ENCODE data around the gene MPDU1.

The MPDU1 gene

DNA sequence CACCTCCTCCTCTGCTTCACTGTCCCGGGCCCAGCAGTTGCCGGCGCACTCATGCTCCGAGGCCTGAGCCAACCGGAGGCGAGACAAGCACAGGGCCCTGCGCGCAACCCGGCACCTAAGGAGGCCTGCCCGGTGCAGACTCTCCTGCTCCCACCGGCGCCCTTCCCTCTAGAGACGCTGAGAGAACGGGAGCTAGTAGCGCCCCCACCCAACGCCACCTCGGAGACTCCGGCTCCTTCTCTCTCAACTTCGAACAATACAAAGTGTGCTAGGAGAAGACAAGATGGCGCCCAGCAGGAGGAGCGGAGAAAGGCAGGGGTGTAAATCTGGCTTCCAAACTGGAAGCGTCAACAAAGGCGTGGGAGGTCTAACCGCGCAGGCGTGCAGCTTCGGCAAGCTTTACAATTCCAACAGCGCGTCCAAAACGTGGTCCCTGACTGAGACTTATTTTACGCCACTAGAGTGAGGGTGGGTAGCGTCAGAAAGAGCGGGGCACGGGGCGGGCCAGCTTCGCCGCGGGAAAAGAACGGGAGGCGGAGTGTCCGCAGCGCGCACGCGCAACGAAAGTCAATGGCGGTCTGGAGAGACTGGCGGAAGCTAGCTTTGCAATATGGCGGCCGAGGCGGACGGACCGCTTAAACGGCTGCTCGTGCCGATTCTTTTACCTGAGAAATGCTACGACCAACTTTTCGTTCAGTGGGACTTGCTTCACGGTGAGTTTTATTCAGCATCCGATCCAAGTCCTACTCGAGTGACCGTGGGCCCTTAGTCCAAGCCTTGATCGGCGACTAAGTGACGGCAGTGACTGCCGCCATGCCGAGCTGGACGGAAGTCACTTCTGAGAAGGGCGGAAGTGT lies at the start of gene MPDU1:
TSS of gene MPDU1 (plus strand) at position 600 of the 857 bp plus-strand sequence. CDS start at position 611, 11 bp downstream.
- DNase-seq = peak; percentile 99

DNA sequence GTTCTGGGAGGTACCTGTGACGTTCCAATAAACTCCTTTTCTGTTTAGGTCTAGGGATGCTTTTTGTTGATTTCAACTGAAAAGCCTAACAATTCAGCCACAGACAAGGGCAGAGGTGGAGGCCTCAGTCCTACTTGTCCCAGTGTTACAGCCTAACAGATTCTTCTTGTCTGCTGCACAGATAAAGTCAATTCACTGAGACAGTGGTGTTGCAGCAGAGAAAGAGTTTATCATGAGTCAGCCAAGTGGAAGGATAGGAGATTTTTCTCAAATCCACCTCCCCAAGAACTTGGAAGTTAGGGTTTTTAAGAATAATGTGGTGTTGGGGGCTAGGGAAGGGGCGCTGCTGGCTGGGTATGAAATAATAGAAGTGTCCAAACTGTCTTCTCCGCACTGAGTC lies 45.6 kb upstream of the MPDU1 start:
- DNase-seq = no peak

DNA sequence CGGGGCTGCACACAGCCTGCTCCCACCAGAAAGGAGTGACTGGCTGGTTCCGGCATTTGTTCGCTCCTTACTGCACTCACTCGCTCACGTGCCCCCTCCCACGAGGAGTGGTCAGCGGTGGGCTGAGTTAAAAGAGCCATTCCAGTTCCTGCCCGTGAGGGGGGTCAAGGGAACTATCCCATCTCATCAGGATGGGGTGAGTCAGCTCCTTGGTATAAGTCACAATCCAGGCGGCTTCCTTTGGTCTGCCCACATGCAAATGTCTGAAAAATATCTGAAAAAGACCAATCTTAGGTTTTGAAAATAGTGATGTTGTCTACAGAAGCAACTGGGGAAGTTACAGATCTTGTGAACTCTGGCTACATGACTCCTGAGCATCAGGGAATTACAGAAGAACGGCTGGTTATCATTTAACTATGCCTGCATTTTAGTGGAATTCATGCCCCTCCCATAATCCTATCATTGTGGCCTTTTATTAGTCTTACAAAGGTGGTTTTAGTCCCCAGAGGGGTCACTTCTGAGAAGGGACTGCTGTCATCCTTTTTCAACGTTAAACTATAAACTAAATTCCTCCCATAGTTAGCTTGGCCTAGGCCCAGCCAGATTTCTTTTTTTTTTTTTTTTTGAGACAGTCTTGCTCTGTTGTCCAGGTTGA lies 44.6 kb upstream of the MPDU1 start:
- DNase-seq = no peak

DNA sequence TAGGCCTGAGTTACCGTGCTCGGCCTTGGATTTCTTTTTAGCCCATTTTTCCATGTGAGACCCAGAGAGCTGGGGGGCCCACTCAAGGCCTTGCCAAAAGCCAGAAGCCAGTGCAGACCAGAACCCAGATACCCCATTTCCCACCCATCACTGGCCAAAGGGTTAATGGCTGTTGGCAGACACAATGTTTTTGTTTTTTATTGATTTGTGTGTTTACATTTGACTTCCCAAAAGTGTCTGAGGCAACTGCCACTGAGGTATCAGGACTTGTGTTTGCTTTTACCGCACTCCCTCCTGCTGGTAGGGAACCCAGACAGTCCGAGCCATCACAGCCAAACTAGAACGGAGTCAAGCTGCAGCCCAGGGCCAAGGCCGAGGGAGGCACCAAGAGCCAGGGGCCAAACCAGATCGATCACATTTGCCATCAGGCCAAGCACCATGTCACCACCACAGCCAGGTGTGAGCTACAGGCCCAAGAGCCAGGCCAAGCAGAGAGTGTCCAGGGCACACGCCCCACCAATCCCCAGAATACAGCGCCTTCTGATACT lies 42.5 kb upstream of the MPDU1 start:
- DNase-seq = no peak

DNA sequence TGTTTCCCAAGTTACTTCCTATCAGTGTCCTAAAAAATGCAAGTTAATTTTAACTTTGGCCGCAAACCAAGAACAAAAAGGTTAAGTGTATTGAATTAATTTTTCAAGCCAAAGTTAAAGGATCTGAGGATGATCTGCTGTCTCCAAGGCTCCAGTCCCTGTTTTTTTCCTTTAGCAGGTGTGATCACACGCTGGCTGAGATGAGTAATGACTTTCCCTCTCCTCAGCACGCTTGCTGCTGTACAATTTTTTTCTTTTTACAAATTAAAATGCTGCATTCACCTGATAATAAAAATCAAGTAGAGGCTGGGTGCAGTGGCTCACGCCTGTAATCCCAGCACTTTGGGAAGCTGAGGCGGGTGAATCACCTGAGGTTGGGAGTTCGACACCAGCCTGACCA lies 38.7 kb upstream of the MPDU1 start:
- no peak for DNase-seq

DNA sequence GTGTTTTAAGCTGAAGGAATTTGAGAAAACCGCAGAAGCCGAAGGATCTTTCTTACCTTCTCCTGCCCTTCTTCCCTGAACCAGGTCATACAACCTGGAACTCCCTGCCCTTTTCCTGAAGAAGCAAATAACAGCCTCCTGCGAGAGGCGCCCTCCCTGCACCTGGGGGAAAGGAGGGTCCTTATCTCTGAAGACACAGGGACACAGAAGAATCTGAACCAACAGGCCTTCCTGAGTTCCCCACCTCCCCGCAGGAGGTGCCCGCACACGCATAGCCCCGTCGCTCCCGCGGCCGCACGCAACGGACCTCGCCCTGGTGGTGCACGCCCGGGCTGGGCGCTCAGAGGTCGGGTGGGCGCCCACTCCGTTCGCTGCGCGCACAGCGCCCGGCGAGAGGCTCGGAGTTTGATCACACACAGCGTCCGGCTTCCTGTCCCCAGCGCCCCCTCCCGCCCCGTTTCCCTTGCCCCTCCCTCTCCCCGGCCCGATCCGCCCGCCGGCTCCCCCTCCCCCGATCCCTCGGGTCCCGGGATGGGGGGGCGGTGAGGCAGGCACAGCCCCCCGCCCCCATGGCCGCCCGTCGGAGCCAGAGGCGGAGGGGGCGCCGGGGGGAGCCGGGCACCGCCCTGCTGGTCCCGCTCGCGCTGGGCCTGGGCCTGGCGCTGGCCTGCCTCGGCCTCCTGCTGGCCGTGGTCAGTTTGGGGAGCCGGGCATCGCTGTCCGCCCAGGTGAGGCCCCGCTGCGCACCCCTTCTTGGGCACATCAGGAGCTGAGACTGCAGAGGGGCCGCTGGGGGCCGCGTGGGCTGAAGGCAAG lies 34.9 kb upstream of the MPDU1 start, which contains the start of gene TNFSF12:
TSS of gene TNFSF12 (plus strand) at position 474 of the 816 bp plus-strand sequence. CDS start at position 570, 96 bp downstream.
- DNase-seq = peak; percentile 82

DNA sequence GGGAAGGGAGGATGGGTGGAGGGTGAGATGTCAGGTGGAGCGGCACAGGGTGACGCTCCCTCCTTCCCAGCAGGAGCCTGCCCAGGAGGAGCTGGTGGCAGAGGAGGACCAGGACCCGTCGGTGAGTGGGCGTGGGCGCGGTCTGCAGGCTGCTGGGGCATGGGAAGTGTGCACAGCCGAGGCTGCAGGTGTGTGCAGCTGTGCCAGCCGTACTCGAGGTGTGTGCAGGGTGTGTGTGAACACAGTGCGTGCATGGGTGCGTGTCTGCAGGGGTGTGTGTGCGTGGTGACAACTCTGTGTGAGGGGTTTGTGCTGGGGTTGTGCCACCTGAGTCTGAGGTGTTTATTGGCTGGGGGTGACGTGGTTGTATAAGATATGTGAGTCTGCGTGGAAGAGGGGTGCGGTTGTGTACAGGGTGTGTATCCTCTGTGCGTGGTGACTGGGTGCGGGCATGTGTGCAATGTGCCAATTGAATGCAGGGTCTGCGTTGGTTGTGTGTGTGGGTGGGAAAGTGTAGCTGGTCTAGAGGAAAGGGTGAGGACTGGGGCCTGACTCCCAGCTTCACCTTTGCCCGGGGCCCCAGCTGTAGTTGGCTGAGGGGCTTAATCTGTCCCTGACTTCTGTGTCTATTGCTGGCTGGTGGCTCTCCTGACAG lies 34.1 kb upstream of the MPDU1 start:
- no peak for DNase-seq

DNA sequence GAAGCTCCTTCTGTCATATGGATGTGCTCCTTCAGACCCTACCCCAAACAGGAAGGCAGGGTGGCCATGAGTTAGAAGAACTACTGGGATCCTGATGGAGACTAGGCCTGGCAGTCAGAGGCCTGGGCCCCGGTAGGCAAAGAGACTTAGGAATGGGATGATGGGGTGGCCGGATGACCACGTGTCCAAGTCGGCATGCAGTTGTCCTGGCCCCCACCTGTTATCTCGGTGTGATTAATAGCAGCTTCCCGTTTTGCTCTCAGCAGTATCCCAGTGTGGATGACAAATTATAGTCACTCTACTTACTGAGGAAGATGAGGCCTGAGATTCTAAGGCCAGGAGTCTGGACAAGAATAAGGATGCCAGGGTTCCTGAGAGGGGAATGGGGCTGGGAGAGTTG lies 33.3 kb upstream of the MPDU1 start:
- DNase-seq = no peak

DNA sequence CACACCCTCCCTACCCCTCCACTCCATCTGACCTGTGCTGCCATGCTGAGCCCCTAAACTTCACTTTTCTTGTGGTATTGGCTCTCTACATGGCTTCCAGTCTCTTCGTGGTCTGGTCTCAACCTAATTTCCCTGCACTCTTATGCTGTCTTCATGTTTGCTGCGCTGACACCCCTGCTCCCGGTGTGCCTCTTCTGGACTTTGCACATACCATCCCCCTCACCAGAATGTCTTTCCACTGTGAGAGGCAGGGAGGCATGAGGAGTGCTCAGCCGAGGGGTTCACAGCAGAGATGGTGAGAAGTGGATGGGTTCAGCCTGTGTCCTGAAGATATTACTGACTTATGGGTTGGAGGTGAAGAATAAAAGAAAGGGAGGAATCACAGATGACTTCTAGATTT lies 32.3 kb upstream of the MPDU1 start:
- DNase-seq = no peak

DNA sequence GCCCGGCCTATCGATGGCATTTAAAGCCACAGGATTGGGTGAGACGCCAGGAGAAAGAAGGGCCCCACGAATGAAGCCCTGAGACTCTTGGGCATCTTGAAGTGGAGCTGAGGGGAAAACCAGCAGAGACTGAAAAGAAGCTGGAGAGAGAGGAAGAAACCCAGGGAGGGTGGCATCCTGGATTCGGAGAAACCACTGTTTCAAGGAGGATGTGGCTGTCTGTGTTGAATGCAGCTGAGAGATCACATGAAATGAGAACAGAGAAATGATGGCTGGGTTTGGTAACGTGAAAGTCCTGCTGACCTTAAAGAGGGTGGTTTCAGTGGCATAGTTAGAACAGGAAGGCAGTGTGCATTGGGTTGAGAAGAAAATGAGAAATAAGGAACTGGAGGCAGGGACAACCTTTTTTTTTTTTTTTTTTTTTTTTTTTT lies 31.0 kb upstream of the MPDU1 start:
- DNase-seq = no peak

DNA sequence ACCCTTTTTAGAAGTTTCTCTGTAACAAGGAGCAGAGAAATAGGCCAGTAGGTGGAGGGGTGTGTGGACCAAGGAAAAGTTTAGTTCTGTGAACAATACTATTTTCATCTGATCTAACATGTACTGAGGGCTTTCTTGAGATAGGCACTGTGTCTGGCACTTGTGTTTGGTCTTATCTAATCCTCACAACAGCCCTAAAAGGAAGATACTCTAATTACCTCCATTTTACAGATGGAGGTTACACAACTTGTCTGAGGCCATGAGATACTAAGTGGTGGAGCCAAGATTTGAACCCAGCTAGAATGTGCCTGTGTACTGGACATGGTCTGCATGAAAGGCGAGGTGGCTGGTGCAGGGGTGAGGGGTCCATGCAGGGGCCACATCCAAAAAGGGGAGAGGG lies 30.3 kb upstream of the MPDU1 start:
- DNase-seq = no peak

DNA sequence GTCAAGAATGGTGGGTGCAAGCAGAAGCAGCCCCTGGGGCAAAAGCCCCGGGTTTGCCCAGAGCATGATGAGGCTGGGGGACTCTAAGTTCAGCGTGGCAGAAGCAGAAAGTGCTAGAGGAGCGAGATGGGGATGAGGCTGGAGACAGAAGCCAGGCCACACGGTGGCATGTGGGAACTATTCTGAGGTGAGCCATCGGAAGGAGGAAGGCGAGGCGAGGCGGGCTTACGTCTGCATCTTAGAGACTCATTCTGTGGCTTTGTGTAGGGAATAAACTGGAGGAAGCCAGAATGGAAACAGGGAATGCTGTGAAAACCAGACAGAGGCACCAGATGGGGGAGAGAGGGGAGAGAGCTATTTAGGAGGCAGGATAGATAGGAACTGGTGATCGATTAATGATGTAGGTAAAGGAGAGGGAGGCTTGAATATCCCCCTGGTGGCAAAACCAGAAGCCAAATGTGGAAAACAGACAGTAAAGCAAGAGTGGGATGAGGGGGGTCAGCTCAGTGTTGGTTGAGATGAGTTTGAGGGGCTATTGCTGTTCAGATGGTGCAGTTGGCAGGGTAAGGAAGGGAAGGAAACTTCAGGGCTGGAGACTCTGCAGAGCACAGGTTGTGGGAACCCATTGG lies 28.2 kb upstream of the MPDU1 start:
- DNase-seq = no peak

DNA sequence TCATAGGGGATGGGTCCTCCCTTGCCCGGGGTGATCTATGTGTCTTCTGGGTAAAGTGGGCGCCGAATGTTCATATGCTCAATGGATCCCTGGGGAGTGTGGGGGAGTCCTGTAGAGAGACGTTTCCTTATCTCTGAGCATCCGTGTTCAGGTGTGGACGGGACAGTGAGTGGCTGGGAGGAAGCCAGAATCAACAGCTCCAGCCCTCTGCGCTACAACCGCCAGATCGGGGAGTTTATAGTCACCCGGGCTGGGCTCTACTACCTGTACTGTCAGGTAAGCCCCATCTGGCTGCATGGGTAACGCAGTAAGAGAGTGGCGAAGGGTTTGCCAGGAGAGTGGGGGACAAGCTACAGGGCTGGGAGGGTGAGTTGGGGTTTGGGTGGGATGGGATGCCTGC lies 27.0 kb upstream of the MPDU1 start:
- DNase-seq = no peak

DNA sequence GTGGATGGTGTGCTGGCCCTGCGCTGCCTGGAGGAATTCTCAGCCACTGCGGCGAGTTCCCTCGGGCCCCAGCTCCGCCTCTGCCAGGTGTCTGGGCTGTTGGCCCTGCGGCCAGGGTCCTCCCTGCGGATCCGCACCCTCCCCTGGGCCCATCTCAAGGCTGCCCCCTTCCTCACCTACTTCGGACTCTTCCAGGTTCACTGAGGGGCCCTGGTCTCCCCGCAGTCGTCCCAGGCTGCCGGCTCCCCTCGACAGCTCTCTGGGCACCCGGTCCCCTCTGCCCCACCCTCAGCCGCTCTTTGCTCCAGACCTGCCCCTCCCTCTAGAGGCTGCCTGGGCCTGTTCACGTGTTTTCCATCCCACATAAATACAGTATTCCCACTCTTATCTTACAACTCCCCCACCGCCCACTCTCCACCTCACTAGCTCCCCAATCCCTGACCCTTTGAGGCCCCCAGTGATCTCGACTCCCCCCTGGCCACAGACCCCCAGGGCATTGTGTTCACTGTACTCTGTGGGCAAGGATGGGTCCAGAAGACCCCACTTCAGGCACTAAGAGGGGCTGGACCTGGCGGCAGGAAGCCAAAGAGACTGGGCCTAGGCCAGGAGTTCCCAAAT lies 26.4 kb upstream of the MPDU1 start:
- no peak for DNase-seq

DNA sequence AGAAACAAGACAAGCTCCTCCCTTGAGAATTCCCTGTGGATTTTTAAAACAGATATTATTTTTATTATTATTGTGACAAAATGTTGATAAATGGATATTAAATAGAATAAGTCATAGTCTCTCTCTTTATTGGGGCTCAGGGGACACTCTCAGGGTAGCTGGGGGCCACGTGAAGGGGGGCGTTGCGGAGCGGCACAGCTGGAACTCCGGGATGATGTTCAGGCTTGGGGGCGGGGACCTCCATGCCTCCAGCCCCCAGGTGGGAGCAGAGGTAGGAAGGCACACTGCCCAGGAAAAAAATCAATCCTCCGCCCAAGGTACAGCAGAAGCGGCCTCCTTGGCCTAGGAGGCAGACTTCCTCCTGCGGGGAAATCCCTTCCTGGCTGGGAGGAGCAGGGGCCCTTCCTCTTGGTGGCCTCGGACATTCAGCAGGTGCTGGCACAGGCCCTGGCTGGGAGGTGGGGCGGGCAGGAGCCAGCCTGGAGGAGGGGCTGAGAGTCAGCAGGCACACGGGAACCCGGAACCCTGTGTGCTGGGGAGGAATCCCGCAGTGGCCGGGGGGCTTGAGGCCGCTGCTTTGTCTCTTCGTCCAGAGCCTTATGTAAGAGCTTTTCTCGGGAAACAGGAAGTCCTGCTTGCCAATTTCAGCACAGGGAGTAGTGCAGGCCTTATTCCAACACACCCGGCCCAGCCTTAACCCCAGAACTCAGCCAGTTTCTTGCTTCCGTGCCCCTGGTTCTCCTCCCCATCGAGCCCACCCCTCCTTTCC lies 25.7 kb upstream of the MPDU1 start:
- peak; percentile 84 for DNase-seq

DNA sequence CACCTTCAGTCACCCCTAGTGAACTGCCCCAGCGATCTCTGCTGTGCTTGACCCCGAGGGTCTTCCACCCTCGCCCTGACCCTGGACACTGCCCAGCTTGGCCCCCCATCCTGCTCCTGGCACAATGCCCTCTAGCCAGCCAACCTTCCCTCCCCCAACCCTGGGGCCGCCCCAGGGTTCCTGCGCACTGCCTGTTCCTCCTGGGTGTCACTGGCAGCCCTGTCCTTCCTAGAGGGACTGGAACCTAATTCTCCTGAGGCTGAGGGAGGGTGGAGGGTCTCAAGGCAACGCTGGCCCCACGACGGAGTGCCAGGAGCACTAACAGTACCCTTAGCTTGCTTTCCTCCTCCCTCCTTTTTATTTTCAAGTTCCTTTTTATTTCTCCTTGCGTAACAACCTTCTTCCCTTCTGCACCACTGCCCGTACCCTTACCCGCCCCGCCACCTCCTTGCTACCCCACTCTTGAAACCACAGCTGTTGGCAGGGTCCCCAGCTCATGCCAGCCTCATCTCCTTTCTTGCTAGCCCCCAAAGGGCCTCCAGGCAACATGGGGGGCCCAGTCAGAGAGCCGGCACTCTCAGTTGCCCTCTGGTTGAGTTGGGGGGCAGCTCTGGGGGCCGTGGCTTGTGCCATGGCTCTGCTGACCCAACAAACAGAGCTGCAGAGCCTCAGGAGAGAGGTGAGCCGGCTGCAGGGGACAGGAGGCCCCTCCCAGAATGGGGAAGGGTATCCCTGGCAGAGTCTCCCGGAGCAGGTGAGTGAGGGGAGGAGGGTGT lies 24.9 kb upstream of the MPDU1 start, which contains the start of gene TNFSF13:
TSS of gene TNFSF13 (plus strand) at position 207 of the 776 bp plus-strand sequence. CDS start at position 497, 290 bp downstream.
- no peak for DNase-seq

DNA sequence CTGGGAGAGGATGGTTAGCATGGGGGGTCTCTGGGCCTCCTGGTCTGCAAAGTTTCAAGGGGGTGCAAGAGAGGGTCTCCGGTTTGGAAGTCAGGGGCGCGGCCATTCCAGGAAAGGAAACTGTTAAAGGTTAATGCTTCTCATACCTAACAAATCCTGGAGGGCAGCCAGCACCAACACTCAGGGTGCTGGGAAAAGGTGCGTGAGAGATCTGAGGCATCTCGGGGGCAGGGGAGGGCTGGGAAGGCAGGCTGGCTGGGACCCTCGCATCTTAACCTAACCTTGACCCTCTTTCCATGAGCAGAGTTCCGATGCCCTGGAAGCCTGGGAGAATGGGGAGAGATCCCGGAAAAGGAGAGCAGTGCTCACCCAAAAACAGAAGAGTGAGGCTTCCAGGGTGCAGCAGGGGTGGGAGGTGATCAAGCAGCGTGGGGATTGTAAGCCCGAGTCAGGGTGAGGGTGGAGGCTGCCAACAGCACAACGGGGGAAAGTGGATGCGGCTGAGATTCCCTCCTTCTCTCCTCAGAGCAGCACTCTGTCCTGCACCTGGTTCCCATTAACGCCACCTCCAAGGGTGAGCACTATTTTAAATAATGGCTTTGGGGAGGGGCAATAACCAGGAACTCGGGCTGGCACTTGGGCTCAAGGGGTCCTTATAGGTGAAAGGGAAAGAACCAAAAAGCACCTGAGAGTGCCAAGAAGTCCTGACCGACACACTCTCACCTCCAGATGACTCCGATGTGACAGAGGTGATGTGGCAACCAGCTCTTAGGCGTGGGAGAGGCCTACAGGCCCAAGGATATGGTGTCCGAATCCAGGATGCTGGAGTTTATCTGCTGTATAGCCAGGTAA lies 24.1 kb upstream of the MPDU1 start:
- no peak for DNase-seq

DNA sequence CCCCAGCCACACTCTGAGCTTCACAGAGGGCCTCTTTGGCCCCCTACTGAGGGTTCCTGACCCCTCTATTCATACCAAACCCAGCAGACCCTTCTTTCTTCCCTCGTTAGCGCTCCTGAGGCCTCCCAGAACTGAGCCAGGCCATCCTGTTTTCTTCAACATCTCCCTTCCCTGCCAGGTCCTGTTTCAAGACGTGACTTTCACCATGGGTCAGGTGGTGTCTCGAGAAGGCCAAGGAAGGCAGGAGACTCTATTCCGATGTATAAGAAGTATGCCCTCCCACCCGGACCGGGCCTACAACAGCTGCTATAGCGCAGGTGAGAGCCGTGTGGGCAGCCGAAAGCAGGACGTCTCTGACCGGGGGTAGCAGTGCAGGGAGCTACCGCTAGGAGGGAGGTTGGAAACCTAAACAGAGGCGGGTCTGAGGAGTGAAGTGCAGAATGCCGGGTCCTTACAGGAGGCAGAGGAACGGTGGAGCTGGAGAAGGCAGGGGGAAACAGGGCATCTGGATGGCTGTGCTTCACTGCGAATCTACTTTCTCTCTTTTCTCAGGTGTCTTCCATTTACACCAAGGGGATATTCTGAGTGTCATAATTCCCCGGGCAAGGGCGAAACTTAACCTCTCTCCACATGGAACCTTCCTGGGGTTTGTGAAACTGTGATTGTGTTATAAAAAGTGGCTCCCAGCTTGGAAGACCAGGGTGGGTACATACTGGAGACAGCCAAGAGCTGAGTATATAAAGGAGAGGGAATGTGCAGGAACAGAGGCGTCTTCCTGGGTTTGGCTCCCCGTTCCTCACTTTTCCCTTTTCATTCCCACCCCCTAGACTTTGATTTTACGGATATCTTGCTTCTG lies 23.3 kb upstream of the MPDU1 start:
- DNase-seq = peak; percentile 77
